ENCODE results near the gene NUP93. TPM values are rescaled to one million over a fixed set of nuclear protein-coding genes. Genes with fewer than 3 reads are reported as not detected.

Gene NUP93
- total and polyA plus RNA-seq, 9 of the 15 experiments (the other 6 are each of a cell fraction or from before 2014, with no cell fraction given) = 92.0 to 162 (median 121) TPM

DNA sequence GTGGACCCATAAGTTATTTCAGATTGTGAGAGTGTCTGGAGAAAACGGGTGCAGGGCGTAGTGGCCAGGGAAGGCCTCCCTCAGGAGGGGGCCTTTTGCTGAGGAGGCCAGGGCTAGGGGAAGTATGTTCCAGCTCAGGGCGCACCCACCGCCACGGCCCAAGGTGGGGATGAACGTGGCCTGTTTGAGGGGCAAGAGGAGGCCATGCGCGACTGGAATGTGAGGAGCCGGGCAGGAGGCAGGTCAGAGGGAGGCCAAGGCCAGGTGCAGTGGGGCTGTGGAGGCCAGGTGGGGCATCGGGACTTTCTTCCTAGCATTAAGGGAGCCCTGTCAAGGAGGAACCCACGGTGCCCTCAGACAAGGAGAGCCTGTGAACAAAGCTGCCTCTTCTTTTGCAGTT lies 161.8 kb downstream of the NUP93 start:
- no peak overlapping the region; a peak in 1 of 4 replicates for H3K9ac ChIP-seq (ENCODE audit: insufficient read depth in 1 of 2, low read depth in 2 of 2, low read length in 2 of 2)
- H3K9me1 ChIP-seq (ENCODE audit: control insufficient read depth, insufficient read depth, low read length) = no peaks in the 10 kb centered on the region
- BruUV-seq (replicated peaks) = no TSS peak
- H2AFZ ChIP-seq (ENCODE audit: low read depth, low read length) = no peak overlapping the region
- CTCF ChIA-PET (ENCODE audit: low intra/inter-chr PET ratio) = no interaction called here
- H3K36me3 ChIP-seq (ENCODE audit: control insufficient read depth, insufficient read depth, low read length) = no peaks in the 10 kb centered on the region
- intact Hi-C loops (cut with micrococcal nuclease) (no loop called here), in situ Hi-C loops (cut with MboI) (no loop called here)
- DNase-seq (ENCODE audit: extremely low read depth in 1 of 4, low spot score in 3 of 4) = no peak
- POLR2A ChIA-PET = interaction anchor here (0.6 kb wide), 1 partner anchor 50 kb away, joined by 3 read pairs; no protein-coding TSS in a partner anchor
- no peak for FAIRE-seq
- peaks cover 7 to 40% of the 10 kb centered on the region in 2 experiments; a peak in 3 of 5 replicates for H3K27me3 ChIP-seq (ENCODE audit: control insufficient read depth in 2 of 2, insufficient read depth in 2 of 2, low read length in 2 of 2)
- peaks cover 0 to 3% of the 10 kb centered on the region in 2 experiments; a peak in 1 of 5 replicates for H3K4me1 ChIP-seq (replicated peaks in 1 of 2; ENCODE audit: control insufficient read depth in 2 of 2, insufficient read depth in 2 of 2, low read length in 2 of 2)
- TF ChIP-seq, protein P1, sequence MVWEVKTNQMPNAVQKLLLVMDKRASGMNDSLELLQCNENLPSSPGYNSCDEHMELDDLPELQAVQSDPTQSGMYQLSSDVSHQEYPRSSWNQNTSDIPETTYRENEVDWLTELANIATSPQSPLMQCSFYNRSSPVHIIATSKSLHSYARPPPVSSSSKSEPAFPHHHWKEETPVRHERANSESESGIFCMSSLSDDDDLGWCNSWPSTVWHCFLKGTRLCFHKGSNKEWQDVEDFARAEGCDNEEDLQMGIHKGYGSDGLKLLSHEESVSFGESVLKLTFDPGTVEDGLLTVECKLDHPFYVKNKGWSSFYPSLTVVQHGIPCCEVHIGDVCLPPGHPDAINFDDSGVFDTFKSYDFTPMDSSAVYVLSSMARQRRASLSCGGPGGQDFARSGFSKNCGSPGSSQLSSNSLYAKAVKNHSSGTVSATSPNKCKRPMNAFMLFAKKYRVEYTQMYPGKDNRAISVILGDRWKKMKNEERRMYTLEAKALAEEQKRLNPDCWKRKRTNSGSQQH (CRISPR knock-in tag; IDR thresholded peaks at IDR 0.05) = no peak
- no peak for TF ChIP-seq HLTF (IDR thresholded peaks at IDR 0.05)
- TF ChIP-seq GTF2F1 (IDR thresholded peaks at IDR 0.05; ENCODE audit: low read depth, low read length) = no peak
- no peak for TF ChIP-seq SP1 (CRISPR knock-in tag; IDR thresholded peaks at IDR 0.05)
- no peak for TF ChIP-seq SRSF7 (optimal IDR thresholded peaks at IDR 0.05; ENCODE audit: low read depth, low read length)
- no peak for TF ChIP-seq KLF6 (CRISPR knock-in tag; IDR thresholded peaks at IDR 0.05; ENCODE audit: borderline replicate concordance)
- TF ChIP-seq, protein P2, sequence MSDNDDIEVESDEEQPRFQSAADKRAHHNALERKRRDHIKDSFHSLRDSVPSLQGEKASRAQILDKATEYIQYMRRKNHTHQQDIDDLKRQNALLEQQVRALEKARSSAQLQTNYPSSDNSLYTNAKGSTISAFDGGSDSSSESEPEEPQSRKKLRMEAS (CRISPR knock-in tag; IDR thresholded peaks at IDR 0.05) = no peak
- no peak for TF ChIP-seq MAZ (CRISPR knock-in tag; conservative IDR thresholded peaks at IDR 0.05 in 1 of 2, IDR thresholded peaks at IDR 0.05 in 1 of 2)
- no peak for TF ChIP-seq HCFC1 (IDR thresholded peaks at IDR 0.05; ENCODE audit: low read depth, low read length)
- TF ChIP-seq GATA2 (CRISPR knock-in tag; IDR thresholded peaks at IDR 0.05) = no peak
- TF ChIP-seq, protein P3, sequence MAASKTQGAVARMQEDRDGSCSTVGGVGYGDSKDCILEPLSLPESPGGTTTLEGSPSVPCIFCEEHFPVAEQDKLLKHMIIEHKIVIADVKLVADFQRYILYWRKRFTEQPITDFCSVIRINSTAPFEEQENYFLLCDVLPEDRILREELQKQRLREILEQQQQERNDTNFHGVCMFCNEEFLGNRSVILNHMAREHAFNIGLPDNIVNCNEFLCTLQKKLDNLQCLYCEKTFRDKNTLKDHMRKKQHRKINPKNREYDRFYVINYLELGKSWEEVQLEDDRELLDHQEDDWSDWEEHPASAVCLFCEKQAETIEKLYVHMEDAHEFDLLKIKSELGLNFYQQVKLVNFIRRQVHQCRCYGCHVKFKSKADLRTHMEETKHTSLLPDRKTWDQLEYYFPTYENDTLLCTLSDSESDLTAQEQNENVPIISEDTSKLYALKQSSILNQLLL (CRISPR knock-in tag; IDR thresholded peaks at IDR 0.05; ENCODE audit: borderline replicate concordance) = no peak
- TF ChIP-seq DACH1 (IDR thresholded peaks at IDR 0.05; ENCODE audit: partially characterized antibody) = no peak
- TF ChIP-seq SIX5 (IDR thresholded peaks at IDR 0.05; ENCODE audit: borderline replicate concordance in 1 of 2, insufficient read depth in 1 of 2, low read depth in 1 of 2, low read length in 2 of 2) = no peak
- no peak for TF ChIP-seq CXXC5 (CRISPR knock-in tag; IDR thresholded peaks at IDR 0.05)
- no peak overlapping the region for H3K27ac ChIP-seq (ENCODE audit: extremely low read depth, low read depth, low read length)
- H3K9me3 ChIP-seq (replicated peaks; ENCODE audit: control insufficient read depth, insufficient read depth, low read depth, low read length) = no peaks in the 10 kb centered on the region
- no peaks in the 10 kb centered on the region for H4K20me1 ChIP-seq (replicated peaks; ENCODE audit: control insufficient read depth, insufficient read depth, low read length)
- 8% methylated on average over 11 of the region's 11 CpGs for WGBS (ENCODE audit: insufficient coverage, low coverage, missing lambda C conversion rate)
- ATAC-seq = no peak
- no peak overlapping the region for H3K4me2 ChIP-seq (ENCODE audit: insufficient read depth, low read length)
- no peaks in the 10 kb centered on the region for H3K79me2 ChIP-seq (ENCODE audit: control insufficient read depth, insufficient read depth, low read length)
- no peak overlapping the region for H3K4me3 ChIP-seq

All from K562 (cell line).